GM21515 (cell line): ENCODE results near the gene GOT2.
A peak's percentile ranks its signal among the peaks of the same experiment; 100 is the strongest.
"Not testable (repeated sequence)": the region's sequence is repeated elsewhere in the genome, so short reads cannot be mapped to it uniquely, and the experiment has no call there.

ENCODE experiments used
- ATAC-seq: cut with Tn5 transposase; IDR thresholded peaks from one replicate; pipeline ENCODE4 v1.9.1; 2021; ENCODE audit not compliant: unreplicated experiment

Gene GOT2

DNA sequence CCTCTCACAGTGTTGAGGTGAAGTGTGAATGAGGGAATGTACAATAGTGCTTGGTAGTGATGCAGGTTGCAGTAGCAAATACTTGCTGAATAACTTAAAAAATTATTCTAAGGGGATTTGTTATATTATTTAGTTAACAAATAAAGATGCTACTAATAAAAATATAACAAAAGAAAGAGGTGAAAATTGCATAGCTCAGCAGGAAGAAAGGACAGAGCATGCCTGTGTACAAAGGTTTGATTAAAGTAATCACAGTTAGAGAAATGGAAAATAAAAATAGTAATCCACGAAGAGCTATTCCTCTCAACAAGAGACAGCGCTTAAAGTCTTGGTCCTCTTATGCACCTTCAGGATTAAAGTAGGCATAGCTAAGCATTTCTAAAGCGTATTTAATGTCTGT lies 11.0 kb downstream of the GOT2 start:
- ATAC-seq = no peak

DNA sequence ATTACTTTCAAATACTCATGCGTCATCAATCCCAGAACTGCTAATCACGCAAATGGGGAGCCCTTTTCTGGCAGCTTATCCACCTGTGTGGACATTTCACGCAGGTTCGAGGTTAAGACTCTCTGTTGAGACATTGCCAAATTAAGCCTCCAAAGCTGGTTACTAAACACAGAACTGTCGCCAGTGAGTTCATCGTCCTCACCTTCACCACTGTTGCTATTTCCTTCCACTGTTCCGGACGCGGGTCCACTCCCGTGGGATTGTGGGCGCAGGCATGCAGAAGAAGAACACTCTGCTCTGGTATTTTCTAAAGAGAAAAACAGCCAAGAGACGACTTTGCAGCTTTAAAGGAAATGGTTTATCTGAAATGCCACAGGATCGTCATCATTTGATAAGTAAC lies 16.1 kb downstream of the GOT2 start:
- ATAC-seq = no peak

DNA sequence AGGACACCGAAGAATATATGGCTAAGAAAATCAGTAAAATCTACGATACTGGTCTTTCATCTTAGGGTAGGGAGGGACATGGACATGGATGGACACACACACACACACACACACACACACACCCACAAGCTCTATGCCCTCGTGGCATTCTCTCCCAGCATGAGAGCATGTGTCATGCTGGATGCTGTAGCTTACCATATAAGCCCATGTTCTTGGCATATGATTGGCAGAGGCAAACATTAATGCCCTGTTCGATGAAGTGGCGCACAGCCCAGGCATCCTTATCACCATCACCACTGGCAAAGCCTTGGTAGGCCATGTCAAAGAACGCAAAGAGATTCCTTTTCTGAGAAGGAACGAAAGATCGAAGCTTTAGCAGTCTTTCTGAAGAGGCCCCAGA lies 17.6 kb downstream of the GOT2 start:
- ATAC-seq = no peak

DNA sequence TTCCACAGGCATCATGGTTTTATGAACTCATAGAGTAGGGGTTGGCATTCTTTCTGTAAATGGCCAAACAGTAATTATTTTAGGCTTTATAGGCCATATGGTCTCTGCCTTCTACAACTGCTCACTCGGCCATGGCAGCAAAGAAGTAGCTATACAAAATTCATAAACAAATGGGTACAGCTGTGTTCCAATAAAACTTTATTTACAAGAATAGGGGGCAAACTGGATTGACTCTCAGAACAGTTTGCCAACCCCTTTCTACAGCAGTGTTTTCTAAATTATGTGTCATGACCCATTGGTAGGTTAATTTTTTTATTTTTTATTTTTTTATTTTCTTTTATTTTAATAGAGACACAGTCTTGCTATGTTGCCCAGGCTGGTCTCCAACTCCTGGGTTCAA lies 20.4 kb downstream of the GOT2 start:
- ATAC-seq = no peak

DNA sequence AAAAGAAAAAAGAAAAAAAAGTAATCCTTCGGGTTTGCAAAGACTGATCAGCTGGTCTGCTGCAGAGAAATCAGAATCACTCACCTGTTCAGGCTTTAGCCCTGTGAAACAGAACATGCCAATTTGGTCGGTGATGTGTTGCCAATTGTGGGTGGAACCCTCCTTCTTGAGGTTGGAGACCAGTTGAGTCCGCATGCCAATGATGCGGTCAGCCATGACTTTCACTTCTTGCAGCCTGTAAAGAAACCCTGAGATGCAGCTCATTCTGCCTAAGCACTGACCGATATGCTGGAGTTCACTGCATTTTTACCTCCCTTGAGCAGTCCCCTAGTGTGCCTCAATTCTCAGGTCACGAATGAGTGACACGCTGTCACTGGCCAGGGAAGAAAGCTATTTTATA lies 24.8 kb downstream of the GOT2 start:
- ATAC-seq = no peak

DNA sequence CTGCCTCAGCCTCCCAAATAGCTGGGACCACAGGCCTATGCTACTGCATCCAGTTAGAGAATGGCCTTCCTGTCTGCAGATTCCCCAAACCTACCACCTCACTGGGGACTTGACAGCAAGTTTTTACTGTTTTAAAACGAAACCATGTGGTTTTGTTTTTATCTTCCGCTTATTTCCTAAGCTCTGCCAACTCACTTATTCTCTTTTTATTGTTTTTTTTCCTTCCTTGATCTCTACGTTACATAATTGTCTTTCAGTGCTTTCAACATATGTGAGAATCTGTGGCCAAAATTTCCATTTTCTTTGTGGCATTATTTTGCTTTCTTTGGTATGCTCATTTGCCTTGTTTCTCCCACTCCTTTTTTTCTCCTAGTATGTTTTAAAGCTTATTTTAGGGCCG lies 35.0 kb downstream of the GOT2 start:
- no peak for ATAC-seq

DNA sequence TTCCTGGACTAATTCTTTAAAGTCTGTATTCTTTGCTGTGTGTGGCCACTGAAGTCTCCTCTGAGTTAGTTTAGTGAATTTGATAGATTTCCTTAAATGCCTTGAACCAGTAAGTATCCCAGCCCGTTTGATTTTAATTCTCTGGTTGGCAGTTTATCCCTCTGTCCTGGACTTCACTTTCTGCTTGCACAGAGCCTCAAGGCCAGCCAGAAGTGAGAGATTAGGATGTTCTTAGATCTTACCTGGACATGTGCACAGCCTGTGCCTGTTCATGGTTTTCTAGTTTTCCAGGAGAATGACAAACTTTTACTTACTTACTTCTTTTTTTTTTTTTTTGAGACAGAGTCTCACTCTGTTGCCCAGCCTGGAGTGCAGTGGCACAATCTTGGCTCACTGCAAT lies 38.7 kb downstream of the GOT2 start:
- ATAC-seq = no peak

DNA sequence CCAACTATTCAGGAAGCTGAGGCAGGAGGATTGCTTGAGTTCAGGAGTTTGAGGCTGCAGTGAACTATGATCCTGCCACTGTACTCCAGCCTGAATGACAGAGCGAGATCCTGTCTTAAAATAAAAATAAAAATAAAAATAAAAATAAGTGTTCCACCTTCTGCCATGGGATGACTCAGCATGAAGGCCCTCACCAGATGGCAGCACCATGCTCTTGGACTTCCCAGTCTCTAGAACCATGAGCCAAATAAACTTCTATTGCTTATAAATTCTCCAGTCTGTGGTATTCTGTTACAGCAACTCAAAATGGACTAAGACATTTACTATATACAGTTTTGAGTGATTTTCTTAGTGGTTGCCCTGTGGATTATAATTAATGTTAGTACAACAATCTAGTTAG lies 41.7 kb downstream of the GOT2 start:
- ATAC-seq = no peak

DNA sequence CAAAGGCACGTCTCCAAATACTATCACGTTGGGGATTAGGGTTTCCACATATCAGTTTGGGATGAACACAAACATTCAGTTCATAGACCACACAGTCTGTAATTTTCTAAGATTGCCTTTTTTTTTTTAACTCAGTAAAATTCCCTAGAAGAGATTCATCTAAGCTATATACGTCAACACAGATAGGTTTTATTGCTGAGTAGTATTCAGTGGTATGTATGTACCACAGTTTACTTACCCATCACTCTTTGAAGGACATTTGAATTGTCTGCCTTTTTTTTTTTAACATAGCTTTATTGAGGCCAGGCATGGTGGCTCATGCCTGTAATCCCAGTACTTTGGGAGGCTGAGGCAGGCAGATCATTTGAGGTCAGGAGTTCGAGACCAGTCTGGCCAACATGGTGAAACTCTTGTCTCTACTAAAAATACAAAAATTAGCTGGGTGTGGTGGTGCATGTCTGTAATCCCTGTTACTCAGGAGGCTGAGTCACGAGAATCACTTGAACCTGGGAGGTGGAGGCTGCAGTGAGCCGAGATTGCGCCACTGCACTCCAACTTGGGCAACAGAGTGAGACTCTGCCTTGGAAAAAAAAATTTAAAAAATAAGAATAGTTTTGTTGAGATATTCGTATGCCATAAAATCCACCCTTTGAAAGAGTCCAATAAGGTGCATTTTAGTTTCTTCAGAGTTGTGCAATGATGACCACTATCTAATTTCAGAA lies 47.0 kb downstream of the GOT2 start:
- not testable (repeated sequence) for ATAC-seq

DNA sequence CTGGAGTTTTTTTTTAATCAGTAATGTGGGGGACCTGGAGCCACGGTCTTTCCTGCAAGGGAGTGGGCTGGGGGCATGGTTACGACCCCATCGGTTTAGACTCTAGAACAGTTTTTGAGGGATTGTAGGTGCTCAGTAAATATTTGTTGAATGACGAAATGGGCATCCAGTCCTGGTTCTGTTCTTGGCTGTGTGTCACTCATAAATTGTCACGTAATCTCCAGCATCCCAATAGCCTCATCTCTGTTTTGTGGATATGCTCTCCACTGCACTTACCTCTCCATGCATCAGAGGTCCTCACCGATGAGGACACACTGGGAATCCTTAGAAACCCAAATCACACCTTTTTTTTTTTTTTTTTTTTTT lies 49.0 kb downstream of the GOT2 start:
- ATAC-seq = no peak

DNA sequence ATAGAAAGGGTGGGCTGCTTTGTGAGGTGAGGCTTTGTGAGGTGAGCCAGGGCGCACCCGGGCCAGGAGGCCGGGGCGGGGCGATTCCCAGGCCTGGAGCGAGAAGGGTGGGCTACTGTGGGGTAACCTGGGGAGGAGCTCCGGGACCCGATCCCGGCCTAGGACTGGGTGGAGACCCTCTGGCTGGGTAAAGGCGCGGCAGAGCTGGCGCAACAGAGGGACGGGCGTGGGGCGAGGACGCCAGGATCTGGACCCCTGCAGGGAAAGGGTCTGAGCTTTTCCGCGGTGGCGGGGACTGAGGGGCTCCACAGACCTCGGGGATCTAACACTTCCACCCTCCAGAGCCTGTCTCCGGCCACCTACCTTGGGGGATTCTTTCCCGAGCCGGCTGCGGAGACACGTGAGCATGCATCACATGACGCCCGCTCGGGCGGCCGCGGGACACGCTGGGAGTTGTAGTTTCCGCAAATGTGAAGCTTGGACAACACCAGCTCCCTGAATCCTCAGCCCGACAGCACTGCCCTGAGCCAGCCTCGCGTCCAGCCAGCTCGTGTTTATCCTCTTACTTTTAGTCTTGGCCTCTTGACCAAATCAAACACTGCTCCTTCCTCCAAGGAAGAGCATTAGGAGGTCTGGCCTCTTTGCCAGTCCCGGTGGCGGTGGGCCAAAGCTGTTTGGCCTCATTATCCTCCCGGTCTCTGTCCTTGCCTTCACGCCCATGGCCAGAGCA lies 49.6 kb downstream of the GOT2 start, which contains the start of gene SLC38A7:
Gene SLC38A7 (minus strand): TSS at position 417 of the 730 bp plus-strand sequence. CDS start 4,644 bp downstream, outside the sequence.
- ATAC-seq = peak; percentile 98

DNA sequence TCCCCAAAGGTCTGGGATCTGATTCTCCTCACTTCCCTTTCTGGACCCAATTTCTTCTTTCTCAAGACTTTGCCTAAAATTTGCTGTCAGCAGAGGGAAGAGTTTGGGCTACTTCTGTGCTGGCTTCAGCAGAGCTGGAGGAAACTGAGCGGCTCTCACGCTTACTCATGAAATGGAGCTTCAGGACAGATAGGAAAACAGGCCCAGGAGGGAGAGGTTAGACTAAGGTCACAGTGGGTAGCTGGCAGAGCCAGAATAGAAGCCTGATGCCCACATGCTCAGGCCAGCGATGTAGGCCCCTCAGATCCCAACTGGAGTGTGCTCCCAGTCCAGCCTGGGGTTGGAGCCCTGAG lies 50.1 kb downstream of the GOT2 start:
- no peak for ATAC-seq

DNA sequence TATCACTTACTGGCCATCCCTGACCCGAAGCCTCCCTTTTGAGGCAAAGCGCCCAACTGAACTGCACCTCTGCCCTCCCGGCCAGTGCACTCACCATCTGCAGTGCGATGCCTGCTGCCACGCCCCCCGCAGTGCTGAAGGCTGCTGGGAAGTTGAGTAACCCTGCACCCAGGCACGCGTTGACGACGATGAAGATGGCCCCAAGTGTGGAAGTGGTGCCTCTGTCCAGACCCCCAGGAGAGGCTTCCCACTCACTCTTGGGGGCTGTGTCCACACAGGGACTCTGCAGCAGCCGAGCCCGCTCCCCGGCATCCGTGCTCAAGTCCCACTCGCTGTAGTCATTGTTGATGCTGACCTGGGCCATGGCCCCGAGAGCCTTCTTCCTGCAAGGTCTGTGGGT lies 54.4 kb downstream of the GOT2 start:
- no peak for ATAC-seq

DNA sequence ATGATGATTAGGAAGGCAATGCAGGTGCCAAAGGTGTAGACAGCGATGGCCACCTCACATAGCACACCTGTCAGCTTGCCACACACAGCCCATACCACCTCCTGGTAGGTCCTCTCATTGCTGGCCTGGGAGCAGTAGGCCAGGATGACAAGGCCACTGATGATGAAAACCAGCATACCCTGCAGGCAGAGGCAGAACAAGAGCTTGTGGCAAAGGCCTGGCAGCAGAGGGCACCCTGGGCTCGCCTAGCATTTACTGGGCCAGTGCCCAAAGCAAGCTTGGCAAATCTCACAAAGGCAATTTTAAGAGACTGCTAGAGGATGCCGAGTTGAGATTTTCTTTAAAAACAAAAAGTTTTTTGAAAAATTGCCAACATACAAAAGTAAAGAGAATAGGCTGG lies 55.4 kb downstream of the GOT2 start:
- ATAC-seq = no peak

DNA sequence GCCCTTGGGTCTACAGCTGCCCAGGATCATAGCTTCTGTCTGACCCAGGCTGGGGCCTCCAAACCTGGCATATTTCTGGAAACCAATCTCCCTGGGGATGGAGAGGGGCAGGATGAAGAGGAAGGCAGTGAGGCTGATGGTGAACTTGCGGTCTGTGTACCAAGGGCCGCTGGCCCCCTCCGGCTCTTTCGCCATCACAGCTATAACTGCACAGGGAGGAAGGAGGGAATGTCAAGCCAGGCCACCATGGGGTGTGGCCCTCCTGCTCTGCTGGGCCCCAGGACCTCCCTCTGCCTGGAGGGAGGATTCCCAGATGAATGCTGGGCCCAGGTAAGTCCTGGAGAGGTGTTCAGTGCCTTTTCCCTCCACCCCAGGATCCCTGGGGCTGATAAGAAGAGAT lies 55.8 kb downstream of the GOT2 start:
- ATAC-seq = no peak

DNA sequence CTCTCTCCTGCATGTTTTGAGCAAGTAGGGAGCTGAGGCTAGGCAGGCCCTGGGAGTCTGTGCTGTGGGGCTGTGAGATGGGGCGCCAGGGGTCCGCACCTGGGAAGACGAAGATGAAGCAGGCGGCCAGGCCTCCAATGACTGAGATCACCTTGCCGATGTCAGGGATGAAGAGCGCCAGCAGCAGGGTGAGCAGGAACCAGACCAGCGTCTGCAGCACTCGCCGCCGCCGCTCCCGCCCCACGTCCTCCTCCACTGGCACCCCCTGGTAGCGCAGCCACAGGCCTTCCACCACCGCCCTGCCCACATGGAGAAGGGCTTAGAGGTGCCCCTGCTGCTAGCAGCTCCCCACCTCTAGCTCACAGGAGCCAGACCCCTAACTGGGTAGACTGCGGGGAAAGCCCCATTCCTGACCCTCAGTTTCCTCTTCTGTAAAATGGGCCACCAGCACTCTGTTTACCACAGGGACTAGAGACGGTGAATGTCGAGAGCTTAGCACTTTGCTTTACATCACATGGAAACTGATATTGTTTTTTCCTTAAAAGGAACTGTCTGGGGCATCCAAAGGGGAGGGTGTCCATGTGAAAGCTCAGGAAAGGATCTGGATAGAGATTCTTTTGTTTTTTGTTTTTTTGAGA lies 63.1 kb downstream of the GOT2 start:
- no peak for ATAC-seq

DNA sequence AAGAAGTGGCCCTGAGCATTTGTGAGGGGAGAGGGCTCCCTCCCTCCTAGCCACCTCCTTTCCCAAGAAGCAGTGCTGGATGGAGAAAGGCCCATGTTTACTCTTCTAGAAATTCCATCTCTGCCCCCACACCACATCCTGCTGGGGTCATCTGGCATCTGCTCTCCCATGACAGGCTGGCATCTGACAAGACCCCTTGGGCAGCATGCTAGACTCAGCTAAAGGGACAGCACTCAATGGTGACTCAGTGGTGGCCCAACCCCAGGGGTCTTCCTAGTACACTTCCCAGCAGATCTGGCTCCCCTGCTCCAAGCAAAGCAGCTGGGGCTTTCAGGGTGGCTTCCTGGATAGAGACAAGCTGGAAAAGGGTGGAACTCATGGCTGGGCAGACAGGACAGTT lies 63.9 kb downstream of the GOT2 start:
- no peak for ATAC-seq

DNA sequence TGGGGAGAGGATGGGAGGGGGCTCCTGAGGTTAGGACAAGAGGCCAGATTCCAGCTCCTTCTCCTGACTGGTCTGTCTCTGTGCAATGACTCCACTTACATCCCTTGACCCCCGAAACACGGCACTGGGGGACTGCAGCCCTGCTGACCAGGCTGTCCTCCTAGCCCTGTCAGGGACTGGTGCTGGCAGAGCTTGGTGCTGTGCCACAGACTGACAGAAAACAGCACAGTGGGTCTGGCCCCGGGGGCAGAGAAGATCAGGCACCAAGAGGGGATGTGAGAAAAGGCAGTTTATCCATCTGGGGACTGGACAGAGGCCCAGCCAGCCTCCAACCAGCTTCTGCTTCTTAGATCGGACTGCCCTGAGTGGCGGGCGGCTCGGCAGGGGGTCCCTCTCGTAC lies 68.9 kb downstream of the GOT2 start:
- no peak for ATAC-seq

DNA sequence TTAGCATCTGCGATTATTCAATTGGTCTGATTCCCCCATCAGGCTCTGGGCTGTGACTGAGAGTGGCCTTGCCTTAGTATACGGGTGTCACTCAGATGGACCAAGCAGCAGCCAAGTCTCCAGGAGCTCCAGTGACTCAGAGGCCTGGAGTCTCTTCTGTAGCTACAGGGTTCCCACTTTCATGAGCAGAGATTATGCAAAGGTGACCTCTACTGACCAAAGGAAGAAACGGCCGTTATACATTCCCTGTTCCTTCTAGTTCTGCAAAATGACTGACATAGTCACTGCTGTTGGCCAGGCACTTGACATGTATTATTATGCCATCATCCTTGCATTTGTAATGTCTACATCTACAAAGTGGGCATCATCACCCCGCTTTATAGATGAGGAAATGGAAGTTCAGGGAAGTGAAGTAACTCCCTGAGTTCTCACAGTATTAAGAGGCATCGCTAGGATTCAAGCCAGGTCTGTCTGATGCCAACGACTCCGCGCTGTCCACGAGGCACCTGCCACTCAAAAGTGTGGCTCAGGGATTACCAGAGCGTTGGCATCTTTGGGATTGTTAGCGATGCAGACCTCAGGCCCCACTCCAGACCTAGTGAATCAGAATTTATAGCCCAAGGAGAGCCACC lies 72.8 kb downstream of the GOT2 start:
- peak; percentile 74 for ATAC-seq

DNA sequence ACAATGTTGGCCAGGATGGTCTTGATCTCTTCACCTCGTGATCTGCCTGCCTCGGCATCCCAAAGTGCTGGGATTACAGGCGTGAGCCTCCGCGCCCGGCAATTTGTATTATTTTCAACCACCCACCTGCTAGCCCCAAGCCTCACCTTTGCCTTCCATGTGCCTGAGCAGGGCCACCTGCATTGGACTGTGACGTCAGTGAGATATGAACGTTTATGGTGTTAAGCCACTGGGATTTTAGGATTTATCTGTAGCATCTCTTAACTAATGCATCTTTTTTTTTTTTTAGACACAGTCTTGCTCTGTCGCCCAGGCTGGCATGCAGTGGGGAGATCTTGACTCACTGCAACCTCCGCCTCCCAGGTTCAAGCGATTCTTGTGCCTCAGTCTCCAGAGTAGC lies 74.2 kb downstream of the GOT2 start:
- ATAC-seq = not testable (repeated sequence)

DNA sequence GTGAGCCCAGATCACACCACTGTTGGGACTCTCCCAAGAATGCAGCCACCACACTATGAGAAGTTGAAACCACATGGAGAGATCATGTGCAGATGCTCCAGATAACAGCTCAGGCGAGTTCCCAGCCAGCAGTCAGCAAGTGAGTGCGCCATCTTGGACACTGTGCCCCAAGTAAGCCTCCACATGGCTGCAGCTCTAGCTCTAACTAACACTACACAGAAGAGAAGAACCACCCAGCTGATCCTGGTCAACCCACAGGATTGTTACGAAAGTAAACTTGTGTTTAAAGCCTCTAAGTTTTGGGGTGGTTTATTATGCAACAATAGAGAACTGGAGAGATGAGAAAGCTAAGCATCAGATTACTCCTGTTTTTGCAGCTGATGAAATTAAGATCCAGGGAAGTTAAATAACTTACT lies 75.3 kb downstream of the GOT2 start:
- ATAC-seq = no peak
